Activated CD8-positive, alpha-beta memory T cell treated with anti-CD3 and anti-CD28 coated beads, Interleukin-2, amount 50 U/mL, for 24 hours (primary cell): ENCODE results near the gene GLCCI1.
"Not testable (repeated sequence)": the region's sequence is repeated elsewhere in the genome, so short reads cannot be mapped to it uniquely, and the experiment has no call there.

Experiments used
- DNase-seq: peaks from one replicate; pipeline ENCODE4 v3.0.0-alpha.2; 2020; ENCODE audit errors: extremely low read depth

Gene GLCCI1

GRCh38 chr7:8051373-8051772, 82.8 kb downstream of the GLCCI1 start:
- no peak for DNase-seq

- DNase-seq = no peak
These were observed 83.4 kb downstream of the GLCCI1 start for GRCh38 chr7:8051998-8052397.

- DNase-seq = no peak
These were observed 84.2 kb downstream of the GLCCI1 start for GRCh38 chr7:8052824-8053223.

GRCh38 chr7:8056439-8056838, 87.8 kb downstream of the GLCCI1 start:
- DNase-seq = no peak

GRCh38 chr7:8057566-8057965, 89.0 kb downstream of the GLCCI1 start:
- DNase-seq = no peak

GRCh38 chr7:8058322-8058721, 89.7 kb downstream of the GLCCI1 start:
- DNase-seq = no peak

- DNase-seq = no peak
These were observed 90.3 kb downstream of the GLCCI1 start for GRCh38 chr7:8058852-8059251.

- DNase-seq = no peak
These were observed 91.6 kb downstream of the GLCCI1 start for GRCh38 chr7:8060241-8060640.

- not testable (repeated sequence) for DNase-seq
These were observed 94.7 kb downstream of the GLCCI1 start for GRCh38 chr7:8063300-8063699.

GRCh38 chr7:8063706-8064297, 95.2 kb downstream of the GLCCI1 start:
- DNase-seq = no peak

GRCh38 chr7:8064828-8065227, 96.2 kb downstream of the GLCCI1 start:
- DNase-seq = no peak

GRCh38 chr7:8065356-8065813, 96.8 kb downstream of the GLCCI1 start:
- no peak for DNase-seq

GRCh38 chr7:8068892-8069686, 100.5 kb downstream of the GLCCI1 start:
- no peak for DNase-seq

GRCh38 chr7:8070451-8071180, 102.0 kb downstream of the GLCCI1 start:
- DNase-seq = no peak

GRCh38 chr7:8078418-8078817, 109.8 kb downstream of the GLCCI1 start:
- no peak for DNase-seq

- DNase-seq = no peak
These were observed 114.2 kb downstream of the GLCCI1 start for GRCh38 chr7:8082762-8083161.

GRCh38 chr7:8084836-8085235, 116.2 kb downstream of the GLCCI1 start:
- no peak for DNase-seq

GRCh38 chr7:8085420-8085819, 116.8 kb downstream of the GLCCI1 start:
- DNase-seq = no peak

- no peak for DNase-seq
These were observed 117.6 kb downstream of the GLCCI1 start for GRCh38 chr7:8086239-8086638.

- no peak for DNase-seq
These were observed 120.6 kb downstream of the GLCCI1 start for GRCh38 chr7:8089036-8089780.

GRCh38 chr7:8092140-8092539, 123.5 kb downstream of the GLCCI1 start:
- DNase-seq = no peak
